GM21825 (cell line): Measurements from ENCODE around the gene PRUNE2.

Experiments used
- ATAC-seq: cut with Tn5 transposase; IDR thresholded peaks from one replicate; pipeline ENCODE4 v1.9.1; 2021; ENCODE audit warnings: mild to moderate bottlenecking, moderate library complexity; ENCODE audit not compliant: unreplicated experiment

Gene PRUNE2

DNA sequence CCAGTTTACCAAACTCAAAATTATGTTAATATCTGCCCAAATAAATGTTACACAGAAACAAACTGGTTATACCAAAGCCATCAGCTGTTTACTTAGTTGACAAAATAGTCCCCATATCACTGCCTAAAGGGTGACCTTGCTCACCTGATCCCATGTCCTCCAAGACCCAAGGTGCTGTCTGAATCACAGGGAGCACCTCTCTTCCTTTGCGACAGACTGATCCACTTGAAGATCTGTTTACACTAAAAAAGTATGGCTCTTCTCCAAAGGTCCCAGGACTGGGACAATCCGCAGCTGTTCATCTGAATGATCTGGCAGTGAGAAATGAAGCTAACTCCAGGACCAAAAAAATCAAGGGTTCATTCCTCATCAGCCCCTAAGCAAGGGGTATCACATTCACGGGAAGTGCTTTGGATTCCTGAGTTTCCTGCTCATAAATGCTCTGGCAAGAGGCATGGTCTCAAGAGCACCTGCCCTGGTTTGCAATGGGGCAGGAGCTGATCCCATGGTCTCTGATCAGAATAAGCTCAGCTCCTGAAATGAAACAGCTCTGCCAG lies 5.0 kb downstream of the PRUNE2 start:
- ATAC-seq: no peak

- no peak for ATAC-seq
Measured at GRCh38 chr9:76898786-76899185, 7.1 kb downstream of the PRUNE2 start.

GRCh38 chr9:76897804-76898525 lies 7.9 kb downstream of the PRUNE2 start:
- ATAC-seq: no peak

DNA sequence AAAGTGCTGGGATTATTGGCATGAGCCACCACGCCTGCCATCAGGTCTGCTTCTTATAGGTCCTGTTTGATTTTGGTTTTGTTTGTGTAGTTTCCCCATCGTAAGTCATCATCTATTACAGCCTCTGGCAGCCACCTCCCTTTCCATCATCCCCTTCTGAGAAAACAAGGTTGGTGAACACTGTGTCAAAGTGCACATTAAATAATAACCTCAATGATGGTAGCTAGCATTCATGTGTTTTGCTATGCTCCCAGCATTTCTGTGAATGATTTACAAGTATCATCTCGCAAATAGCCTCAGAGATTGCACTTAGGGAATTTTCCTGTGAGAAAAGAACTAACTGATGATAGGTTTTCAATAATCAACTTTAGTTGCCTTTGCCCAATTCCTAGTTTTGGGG lies 9.9 kb downstream of the PRUNE2 start:
- ATAC-seq: no peak

- ATAC-seq: no peak
Measured at GRCh38 chr9:76895186-76895585, 10.7 kb downstream of the PRUNE2 start.

- no peak for ATAC-seq
Measured at GRCh38 chr9:76894198-76894597, 11.7 kb downstream of the PRUNE2 start.

DNA sequence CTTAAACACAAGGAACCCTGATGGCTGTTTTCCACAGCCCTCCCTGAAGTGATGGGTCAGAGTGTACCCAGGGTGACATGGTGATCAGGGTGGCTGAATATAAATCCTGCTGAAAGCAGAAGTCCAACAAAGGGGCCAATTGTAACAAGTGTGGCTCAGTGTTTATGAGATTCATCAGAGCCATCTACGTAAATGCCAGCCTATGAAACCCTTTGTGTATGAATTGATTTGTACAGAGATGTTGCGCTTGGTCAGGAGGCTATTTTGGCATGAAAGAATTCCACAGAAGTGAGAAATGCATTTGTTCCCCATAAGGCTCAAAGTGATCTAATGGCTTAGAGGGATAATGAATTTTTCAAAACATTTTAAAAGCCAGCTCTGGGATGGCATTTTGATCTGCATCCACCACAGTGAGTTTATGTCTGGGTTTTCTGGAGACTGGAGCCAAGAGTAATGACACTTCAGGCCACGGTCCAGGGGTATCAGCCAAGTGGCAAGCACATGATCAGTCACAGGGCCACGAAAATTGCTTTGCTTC lies 12.4 kb downstream of the PRUNE2 start:
- no peak for ATAC-seq

- ATAC-seq: no peak
Measured at GRCh38 chr9:76891874-76892273, 14.0 kb downstream of the PRUNE2 start.

- no peak for ATAC-seq
Measured at GRCh38 chr9:76891279-76891678, 14.6 kb downstream of the PRUNE2 start.

DNA sequence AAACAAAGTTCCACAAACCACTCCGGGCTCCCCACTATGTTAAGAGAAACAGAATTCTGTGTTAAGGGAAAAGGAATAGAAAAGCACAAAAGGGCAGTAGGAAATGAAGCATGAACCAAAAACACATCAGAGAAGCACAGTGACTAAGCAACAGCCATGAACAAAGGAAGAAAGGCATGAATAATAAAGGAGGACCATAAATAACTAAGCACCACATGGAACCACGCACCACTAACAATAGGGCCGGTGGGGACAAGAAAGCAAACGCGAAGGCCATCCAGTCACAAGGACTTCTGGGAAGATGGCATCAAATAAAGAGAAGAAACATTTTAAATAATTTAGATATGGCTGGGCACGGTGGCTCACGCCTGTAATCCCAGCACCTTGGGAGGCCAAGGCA lies 18.0 kb downstream of the PRUNE2 start:
- no peak for ATAC-seq

DNA sequence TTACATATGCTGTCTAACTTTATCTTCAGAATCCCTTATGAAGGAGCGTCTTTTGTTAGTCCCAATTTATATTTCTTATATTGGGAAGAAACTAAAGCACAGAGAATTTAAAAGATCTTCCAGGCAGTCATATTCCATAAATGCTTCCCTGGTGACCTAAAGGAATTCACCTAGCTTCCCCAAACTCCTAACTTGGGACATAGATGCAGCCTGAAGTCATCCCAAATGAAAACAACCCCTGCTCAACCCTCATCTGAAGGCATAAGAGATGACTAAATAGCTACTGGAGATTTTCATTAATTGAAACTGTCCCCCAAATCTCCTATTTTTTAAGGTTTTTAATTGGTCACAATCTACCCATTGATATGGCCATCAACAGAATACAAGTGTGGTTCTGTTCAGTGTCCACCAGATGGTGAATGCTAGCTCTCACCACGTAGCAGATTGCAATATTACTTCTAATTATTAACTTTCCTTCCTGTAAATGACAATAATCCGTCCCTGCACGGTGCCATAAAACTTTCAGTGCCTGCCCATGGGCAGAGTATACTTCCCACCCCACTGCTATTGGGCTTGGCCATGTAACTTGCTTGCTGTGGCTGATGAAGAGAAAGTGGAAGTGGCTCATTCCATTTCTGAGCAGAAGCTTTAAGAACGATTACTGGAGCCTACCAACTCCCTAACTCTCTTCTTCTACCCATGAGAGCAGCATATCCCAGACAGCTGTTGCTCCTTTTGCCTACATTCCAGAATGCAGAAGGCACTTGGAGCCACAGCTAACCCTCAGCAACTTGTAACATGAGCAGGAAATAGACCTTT lies 18.7 kb downstream of the PRUNE2 start:
- no peak for ATAC-seq

DNA sequence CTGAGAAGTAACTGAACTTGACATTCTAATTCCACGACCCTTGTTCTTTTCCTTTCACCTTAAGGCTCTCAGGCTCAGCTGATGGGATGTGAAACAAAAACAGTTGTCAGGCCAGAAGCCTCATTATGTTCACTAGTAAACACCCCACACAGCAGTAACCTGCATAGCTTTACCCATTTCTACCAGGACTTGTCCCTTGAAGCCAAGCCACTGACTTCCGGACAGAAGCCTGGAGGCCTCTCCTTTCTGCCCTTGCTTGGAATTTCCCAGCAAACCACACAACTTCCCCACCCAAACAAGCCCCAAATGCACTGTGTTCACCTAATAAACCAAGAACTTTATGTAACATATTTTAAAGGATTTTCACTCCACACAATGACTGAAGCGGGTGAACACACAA lies 19.6 kb downstream of the PRUNE2 start:
- ATAC-seq: no peak

DNA sequence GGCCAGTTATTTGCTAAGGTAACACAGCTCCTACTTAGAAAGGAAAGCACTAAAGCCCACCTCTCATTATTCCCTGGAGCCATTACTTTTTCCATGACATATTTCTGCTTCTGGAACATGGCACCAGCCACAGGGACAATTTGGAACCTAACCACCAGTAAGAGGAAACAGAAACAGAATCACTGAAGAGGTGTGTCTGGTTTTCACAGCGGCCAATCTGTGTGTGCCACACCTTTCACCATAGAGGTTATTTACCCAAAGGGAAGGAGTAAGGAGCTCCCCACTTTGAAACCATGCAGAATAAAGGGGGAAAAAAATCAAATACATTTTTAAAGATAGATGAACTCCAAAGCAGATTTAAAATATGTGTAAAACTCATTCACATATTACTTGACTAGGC lies 21.1 kb downstream of the PRUNE2 start:
- ATAC-seq: no peak

- ATAC-seq: no peak
Measured at GRCh38 chr9:76883341-76883855, 22.5 kb downstream of the PRUNE2 start.

DNA sequence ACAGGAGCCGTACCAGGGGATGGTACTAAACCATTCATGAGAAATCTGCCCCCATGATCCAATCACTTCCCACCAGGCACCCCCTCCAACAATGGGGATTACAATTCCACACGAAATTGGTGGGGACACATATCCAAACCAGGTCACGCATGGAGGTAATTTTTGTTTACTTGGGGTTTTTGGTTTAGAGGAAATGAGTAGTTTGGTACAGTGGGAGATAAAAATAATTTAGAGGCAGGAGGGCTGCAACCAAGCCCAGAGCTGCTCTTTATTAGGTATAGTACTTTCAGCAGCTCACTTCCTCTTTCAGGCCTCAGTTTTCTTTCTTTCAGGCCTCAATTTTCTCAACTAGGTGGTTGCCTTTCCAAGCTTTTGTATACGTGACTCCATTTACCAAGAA lies 23.2 kb downstream of the PRUNE2 start:
- peak; percentile 82 for ATAC-seq

DNA sequence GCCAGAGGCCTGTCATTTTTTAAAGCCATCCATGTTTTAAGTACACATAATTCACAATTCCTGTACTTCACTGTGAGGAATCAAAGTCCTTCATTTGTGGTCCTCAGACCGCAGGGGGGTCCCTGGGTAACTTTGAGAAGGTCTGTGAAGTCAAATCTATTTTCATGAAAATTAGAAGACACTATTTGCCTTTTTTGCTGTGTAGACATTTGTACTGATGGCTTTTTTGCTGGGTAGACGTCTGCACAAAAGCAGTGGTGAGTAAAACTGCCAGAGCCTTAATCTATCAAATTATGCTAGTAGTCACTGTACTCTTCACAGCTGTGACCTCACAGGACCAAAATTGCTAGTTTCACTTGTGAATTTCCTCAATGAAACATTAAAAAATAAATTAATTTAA lies 25.7 kb downstream of the PRUNE2 start:
- no peak for ATAC-seq

DNA sequence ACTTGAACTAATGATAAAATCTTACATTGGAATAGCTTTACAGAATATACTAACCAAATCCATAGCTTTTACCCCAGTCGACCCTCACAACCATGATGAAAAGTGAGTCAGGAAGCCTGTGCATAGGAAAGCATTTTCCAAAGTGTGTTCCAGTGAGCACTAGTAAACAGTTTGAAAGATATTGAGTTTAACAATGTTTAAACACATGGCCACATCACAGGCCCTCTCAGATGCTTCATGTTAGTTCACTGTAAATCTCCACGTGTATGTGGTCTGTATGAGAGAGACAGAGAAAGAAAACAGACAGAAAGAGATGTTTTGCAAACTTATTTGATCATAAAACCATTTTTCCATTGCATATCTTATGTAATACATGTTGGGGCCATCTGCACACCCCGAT lies 27.0 kb downstream of the PRUNE2 start:
- no peak for ATAC-seq

DNA sequence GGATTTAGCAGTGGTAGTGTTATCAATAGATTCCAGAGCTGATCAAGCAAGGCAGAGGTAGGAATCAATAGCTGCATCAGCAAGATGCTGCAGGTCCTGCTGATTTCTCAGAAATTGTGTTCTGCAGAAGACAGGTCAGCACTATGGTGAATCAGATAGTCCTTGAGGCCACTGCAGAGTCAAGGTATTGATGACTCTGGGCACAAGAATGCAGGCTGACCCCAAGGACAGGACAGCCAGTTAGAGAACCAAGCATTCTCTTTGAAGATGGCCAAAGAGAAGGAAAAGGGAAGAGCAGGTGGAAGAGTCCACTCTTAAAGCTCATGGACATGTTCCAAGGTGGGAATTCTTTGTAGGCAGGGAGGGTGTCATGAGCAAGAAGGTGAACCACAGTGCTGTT lies 28.0 kb downstream of the PRUNE2 start:
- ATAC-seq: no peak

- no peak for ATAC-seq
Measured at GRCh38 chr9:76876098-76876497, 29.8 kb downstream of the PRUNE2 start.

DNA sequence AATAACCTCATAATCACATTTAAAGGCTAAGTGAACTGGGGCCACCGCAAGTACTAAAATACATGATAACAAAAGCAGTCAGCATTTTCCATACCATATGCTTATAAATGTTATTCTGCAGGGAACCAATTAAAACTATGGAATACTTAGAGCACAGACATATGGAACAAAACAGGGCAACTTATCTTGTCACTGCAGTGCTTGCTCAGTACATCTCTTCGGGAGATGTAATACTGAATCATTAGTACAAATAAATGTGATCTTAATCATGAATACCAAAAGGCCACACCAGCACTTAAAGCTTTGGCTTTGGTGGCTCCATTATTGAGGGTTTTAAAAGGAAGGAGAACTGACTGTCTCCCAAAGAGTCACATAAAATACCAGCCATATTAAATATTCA lies 32.1 kb downstream of the PRUNE2 start:
- ATAC-seq: no peak

DNA sequence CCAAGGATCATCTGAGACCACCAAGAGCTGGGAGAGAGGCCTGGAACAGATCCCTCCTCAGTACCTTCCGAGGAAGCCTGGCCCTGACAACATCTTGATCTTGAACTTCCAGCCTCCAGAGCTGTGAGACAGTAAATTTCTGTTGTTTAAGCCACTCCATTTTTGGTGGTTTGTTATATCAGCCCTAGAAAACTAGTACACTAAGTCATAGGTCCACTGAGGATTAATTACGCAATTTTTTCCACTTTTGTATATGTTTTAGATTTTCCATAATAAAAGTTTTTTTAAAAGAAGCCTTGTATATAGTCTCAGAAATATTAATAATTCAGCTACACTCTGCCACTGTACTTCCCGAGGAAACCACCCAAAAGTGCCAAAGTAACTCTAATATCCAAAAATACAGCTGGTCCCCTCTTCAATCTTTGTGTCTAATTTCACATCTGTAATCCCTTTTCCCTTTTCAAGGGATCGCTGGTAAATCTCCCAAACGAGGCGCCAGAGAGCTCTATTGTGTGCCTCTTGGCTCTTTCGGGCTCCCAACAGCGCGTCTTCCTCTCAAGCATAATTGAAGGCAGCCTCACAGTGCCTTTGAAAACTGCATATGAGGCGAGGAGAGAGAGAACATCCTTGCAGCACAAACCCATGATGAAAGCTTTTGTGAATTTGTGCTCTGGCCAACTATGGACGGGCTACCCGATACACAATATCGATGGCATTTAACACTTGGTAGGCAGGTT lies 32.7 kb downstream of the PRUNE2 start:
- no peak for ATAC-seq
